ENCODE results near the gene LDLRAP1.

LDLRAP1 gene

DNA sequence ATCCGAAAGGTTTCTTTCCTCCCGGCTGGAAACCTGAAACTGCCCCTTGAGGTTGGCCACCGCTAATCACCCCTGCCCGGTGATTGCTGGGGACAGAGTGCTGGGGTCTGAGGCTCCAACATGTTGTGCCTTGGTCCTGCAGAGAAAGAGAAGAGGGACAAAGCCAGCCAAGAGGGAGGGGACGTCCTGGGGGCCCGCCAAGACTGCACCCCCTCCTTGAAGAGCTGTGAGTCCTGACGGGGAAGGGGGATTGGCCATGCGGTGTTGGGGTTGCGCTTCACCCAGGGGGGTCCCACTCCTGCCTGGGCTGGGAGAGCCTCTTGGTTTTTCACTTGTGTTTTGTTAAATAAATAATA is 19.5 kb downstream of the LDLRAP1 start:
- DNase-seq (ENCODE audit: low spot score): no peak

DNA sequence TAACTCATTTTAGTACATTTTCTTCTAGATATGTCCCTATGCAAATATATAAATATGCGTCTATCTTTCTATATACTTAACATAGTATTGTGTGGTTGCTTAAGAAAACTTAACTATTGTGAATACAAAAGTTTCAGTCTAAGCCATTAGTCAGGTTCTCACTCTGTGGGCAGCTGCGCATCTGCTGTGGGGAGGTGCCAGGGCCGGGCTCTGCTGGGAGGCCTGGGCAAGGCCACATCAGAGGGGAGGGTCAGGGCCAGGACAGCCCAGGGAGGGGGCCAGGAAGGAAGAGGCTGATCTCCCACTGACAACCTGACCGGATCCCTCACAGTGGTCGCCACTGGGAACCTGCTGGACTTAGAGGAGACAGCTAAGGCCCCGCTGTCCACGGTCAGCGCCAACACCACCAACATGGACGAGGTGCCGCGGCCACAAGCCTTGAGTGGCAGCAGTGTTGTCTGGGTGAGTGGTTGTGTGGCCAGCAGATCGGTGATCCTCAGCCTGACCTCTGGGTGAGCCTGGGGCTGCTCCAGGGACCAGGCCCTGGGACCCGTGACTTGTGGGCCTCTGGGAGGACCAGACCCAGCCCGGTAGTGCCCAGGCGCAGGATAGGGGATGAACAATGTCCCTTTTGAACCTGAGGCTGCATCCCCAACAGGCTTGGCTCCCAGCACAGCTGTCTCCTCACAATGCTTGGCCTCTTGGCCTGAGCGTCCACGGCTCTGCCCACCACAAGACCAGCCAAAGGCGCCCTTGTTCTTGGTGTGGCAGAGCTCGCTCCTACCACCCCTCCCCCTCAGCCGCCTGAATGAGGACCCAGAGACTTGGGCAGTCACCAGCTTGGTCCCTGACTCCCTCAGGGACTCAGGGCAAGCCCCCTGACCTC is 20.2 kb downstream of the LDLRAP1 start:
- DNase-seq (ENCODE audit: low spot score): peak; percentile 98

- DNase-seq (ENCODE audit: low spot score): no peak
Measured at GRCh38 chr1:25564777-25565574, 21.6 kb downstream of the LDLRAP1 start.

DNA sequence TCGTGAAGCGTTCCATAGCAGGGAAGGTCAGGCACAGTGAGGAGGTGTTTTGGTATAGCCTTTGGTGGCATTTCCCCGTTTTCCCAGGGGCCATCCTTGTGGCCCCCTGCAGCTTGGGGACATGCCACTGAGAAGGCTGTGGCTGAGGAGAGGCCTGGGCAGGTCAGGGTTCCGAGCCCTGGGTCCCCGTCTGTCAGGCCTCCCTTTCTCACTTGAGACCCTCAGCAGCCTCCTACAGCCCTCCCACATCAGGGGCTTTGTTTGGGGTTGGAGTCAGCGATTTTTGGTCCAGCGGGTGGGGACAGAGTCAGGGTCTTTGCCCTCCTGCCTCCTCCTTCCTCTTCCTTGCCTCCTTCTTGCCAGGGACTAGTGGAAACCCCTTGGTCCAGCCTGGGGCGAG is 22.2 kb downstream of the LDLRAP1 start:
- DNase-seq (ENCODE audit: low spot score): no peak

DNA sequence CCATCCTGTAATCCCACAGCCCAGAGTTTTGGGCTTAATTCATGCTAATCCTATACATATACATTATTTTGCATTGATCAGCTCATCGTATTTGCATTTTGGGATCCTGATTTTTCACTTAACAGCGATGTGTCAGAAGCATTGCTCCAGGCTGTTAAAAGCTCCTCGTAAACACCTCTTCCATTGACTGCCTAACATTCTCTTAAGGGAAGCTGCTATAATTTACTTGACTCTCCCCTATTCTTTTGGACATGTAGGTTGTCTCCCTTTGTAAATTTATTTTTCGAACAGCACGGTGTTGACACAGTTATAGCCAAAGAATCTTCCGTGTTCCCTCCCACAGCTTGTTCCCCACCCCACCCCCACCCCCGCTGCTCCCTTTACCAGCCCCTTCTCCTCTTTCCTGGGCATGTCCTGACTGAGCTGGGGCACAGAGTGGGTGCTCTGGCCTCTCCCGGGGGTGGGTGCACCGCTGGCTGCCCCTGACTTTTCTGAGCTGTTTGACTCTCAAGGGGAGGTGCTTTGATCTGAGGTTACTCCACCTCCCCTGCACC is 22.8 kb downstream of the LDLRAP1 start:
- no peak for DNase-seq (ENCODE audit: low spot score)

- DNase-seq (ENCODE audit: low spot score): peak; percentile 70
Measured at GRCh38 chr1:25566730-25567341, 23.4 kb downstream of the LDLRAP1 start.

- no peak for DNase-seq (ENCODE audit: low spot score)
Measured at GRCh38 chr1:25567710-25568089, 24.3 kb downstream of the LDLRAP1 start.

GRCh38 chr1:25568090-25568833 is 24.9 kb downstream of the LDLRAP1 start:
- no peak for DNase-seq (ENCODE audit: low spot score)

GRCh38 chr1:25568834-25569596 is 25.6 kb downstream of the LDLRAP1 start:
- no peak for DNase-seq (ENCODE audit: low spot score)

DNA sequence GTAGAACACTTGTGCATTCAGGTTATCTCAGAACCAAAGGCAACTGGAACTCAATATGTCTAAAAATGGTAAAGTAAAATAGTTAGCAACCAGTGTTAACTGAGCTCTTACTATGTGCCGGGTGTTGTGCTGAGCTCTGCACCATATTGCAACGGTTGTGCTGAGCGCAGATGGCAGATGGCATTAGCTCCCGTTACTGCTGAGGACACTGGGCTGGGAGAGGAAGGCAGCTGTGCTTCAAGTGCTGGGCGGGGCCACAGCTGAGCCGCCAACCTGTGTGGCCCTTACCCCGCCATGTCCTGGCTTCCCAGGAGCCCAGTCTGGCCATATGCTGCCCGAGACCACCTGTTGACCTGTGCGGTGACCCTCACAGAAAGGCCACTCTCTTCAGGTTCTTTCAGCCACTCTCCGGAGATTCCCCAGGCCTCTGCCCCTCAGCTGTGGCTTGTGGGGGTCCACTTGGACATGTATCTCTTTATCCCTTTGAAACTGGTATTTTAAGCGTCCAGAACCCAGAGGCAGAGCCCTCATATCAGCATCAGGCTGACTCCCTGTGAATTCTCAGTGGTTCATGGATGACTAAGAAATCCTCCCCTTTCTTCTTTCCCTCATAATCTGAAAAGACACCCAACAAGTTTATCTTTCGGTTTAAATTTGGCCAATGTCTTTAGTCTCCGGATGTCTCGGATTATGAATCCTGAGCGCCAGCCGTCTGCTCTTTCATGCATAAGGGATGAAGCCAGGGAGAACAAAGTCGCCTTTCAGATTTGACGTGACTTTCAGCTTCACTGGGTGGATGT is 26.4 kb downstream of the LDLRAP1 start:
- no peak for DNase-seq (ENCODE audit: low spot score)

GRCh38 chr1:25570798-25571521 is 27.6 kb downstream of the LDLRAP1 start:
- no peak for DNase-seq (ENCODE audit: low spot score)

GRCh38 chr1:25571522-25571970 is 28.1 kb downstream of the LDLRAP1 start:
- DNase-seq (ENCODE audit: low spot score): no peak

- DNase-seq (ENCODE audit: low spot score): no peak
Measured at GRCh38 chr1:25572107-25572506, 28.7 kb downstream of the LDLRAP1 start.

DNA sequence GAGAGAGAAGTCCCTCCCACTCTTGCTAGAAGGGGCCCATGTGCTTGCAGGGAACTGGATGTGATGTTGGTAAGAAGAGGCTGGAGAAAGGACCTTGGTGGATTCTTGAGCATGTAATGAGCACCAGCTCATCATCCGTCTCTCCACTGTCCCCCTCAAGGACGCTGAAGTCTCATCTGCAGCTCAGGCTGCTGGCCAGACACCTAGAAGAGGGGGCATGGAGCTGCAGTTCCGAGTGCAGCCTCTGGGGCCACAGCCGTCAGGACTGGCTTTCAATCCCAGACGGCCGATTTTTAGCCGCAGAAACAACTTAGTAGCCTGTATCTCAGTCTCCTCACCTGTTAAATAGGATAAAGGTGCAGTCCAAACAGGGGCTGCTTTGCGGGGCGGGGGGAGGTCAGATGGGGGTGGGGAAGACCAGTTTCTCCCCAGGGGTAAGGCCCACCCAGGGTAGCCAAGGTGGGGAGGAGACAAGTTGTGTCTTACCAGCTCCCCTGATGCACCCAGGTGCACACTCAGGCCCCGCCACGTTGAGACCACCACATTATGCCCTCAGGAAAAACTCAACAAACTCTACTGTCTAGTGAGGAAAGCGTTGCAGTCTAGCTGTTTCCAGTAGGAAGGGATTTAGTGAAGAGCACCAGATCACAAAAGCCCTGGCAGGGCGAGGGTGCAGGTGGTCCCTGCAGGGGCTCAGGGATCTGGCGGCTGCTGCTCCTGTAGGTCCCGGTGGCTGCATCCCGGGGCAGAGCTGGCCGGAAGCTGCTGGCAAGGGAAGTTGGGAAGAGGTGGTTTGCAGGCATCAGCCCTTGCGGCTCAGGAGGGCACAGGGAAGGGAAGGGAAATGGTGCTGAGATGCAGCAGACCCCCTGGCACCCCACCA is 29.5 kb downstream of the LDLRAP1 start:
- DNase-seq (ENCODE audit: low spot score): no peak

DNA sequence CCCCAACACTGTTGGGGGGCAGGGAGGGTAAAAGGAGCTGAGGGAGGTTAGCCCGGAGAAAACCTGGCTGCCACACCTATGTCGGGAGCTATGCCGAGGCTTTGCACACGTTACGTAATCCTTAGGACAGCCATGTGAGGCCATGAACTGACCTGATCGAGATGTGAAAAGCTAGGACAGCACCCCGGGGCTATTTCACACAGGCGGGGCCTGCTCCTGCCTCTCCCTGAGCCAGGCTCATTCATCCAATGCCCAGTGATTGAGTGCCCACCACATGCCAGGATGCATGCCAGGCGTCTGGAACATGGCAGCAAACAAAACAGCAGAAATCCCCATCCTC is 30.2 kb downstream of the LDLRAP1 start:
- no peak for DNase-seq (ENCODE audit: low spot score)

- no peak for DNase-seq (ENCODE audit: low spot score)
Measured at GRCh38 chr1:25573961-25574360, 30.6 kb downstream of the LDLRAP1 start.

DNA sequence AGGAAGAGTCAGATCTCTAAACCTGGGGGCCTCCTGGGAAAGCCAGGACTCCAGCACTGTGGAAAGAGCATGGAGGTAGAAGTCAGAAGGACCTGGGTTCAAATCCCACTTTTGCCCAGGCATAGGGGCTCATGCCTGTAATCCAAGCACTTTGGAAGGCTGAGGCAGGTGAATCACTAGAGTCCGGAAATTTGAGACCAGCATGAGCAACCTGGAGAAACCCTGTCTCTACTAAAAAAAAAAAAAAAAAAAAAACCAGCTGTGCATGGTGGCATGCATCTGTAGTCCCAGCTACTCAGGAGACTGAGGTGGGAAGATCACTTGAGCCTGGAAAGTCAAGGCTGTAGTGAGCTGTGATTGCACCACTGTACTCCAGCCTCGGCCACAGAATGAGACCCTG is 31.8 kb downstream of the LDLRAP1 start:
- no peak for DNase-seq (ENCODE audit: low spot score)

DNA sequence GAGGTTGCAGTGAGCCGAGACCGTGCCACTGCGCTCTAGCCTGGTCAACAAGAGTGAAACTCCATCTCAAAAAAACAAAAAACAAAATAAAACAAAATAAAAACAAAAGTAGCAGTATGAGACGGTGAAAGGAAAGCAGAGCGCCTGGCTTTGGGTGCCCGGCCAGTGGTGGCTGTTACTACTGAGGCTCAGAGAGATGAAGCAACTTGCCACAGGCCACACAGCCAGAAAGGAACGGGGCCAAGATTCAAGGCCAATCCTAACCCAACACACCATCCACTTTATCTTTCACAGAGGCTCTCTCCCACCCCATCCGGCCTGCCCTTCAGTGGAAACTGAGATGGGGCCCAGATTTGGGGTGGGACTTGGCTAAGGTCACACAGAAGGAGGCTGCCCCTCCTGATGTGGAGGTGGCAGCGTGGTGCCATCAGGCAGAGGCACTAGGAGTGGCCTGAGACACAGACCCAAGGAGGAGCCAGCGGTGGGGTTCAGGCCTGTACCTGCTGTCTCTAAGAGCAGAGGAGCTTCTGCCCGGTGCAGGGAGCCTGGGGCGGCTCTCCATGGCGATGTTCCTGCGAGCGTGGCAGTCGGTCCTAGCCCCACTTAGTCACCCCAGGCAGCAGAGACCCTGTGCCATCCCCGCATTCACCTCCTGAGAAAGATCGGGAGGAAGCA is 33.2 kb downstream of the LDLRAP1 start:
- DNase-seq (ENCODE audit: low spot score): no peak
